Prostate gland (tissue), 2 donors: ENCODE data around the gene CUX1.

Experiments
- CTCF ChIP-seq, 4 experiments: fragments of 200-600 bp in 2 of 4; fragments of 450-650 bp in 2 of 4; sonication (generic) in 2 of 4; IDR thresholded peaks; 1 replicate in 3 of 4; 2 replicates in 1 of 4; pipeline ENCODE4 v1.5.1; 2016 to 2019; ENCODE audit warnings: antibody characterized with exemption in 4 of 4, mild to moderate bottlenecking in 2 of 4, moderate library complexity in 2 of 4
- POLR2A ChIP-seq: fragments of 450-650 bp; IDR thresholded peaks from one replicate; pipeline ENCODE4 v1.6.1; 2016; ENCODE audit warnings: antibody characterized with exemption, mild to moderate bottlenecking
- POLR2AphosphoS5 ChIP-seq: sonication (generic); formaldehyde crosslinking; IDR thresholded peaks from one replicate; pipeline ENCODE4 v1.6.1; 2017; ENCODE audit warnings: antibody characterized with exemption

DNA sequence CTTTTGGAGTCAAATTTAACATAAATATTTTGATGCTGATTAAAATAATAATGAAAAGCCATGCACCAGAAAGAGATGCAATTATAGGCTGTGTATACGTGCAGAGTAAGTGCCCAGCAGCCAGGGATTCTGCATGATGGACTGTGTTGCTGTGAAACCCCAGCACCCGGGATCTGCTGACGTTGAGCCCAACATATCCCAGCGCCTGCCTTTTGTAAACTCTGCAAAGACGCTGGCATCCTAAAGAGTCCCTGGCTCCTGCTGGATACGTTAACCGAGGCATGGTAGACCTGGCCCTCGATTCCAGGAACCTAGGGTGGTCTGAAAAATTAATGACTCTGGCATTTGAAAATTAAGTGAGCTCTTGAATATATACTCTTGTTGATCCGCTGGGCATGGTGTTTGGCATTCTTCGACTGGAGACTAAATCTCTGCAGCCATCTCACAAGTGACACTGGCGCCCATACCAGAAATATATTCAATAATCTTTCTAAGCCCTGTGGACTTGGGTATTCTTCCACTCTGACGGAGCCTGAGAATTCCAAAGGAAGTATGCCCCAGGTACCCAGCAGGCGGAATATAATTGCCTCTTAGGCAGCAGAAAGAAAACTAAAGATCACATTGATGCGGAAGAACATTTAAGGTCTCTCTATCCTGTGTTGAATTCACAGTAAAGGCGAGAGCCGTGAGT lies 278.0 kb downstream of the CUX1 start:
- no peak for TF ChIP-seq POLR2AphosphoS5
- TF ChIP-seq CTCF (IDR thresholded peaks at IDR 0.05): no peak
- TF ChIP-seq POLR2A: no peak
